ENCODE measurements around the gene PDE8A. TPM values are rescaled to one million over a fixed set of nuclear protein-coding genes. Genes with fewer than 3 reads are reported as not detected.

The PDE8A gene, protein sequence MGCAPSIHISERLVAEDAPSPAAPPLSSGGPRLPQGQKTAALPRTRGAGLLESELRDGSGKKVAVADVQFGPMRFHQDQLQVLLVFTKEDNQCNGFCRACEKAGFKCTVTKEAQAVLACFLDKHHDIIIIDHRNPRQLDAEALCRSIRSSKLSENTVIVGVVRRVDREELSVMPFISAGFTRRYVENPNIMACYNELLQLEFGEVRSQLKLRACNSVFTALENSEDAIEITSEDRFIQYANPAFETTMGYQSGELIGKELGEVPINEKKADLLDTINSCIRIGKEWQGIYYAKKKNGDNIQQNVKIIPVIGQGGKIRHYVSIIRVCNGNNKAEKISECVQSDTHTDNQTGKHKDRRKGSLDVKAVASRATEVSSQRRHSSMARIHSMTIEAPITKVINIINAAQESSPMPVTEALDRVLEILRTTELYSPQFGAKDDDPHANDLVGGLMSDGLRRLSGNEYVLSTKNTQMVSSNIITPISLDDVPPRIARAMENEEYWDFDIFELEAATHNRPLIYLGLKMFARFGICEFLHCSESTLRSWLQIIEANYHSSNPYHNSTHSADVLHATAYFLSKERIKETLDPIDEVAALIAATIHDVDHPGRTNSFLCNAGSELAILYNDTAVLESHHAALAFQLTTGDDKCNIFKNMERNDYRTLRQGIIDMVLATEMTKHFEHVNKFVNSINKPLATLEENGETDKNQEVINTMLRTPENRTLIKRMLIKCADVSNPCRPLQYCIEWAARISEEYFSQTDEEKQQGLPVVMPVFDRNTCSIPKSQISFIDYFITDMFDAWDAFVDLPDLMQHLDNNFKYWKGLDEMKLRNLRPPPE
- 25.4 TPM for polyA plus RNA-seq (ENCODE audit: insufficient read length)

DNA sequence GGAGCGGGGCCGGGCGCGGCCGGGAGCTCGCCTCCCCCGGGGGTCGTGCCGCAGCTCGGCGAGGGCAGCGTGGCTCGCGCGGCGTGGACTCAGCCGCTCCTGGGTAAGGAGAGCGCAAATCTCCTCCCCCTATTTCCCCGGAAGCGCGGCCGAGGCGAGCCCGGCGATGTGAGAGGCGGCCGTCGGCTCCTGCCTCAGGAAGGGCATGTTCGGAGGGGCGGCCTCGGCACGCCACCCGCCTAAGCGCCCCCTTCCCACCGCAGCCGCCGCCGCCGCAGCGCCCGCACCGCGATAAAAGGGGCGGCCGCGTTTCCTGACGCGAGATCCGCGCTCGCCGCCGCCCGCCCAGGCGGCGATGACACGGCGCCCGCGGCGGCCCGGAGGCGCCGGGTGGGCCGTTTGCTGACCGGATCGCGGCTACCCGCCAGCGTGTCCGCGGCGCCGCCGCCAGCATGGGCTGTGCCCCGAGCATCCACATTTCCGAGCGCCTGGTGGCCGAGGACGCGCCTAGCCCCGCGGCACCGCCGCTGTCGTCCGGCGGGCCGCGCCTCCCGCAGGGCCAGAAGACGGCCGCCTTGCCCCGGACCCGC, at the start of gene PDE8A:
Gene PDE8A, plus strand, starts transcription at position 146 of the 590 bp plus-strand sequence. Its CDS starts 307 bp downstream, at position 453.
- DNase-seq: peak; percentile 58

DNA sequence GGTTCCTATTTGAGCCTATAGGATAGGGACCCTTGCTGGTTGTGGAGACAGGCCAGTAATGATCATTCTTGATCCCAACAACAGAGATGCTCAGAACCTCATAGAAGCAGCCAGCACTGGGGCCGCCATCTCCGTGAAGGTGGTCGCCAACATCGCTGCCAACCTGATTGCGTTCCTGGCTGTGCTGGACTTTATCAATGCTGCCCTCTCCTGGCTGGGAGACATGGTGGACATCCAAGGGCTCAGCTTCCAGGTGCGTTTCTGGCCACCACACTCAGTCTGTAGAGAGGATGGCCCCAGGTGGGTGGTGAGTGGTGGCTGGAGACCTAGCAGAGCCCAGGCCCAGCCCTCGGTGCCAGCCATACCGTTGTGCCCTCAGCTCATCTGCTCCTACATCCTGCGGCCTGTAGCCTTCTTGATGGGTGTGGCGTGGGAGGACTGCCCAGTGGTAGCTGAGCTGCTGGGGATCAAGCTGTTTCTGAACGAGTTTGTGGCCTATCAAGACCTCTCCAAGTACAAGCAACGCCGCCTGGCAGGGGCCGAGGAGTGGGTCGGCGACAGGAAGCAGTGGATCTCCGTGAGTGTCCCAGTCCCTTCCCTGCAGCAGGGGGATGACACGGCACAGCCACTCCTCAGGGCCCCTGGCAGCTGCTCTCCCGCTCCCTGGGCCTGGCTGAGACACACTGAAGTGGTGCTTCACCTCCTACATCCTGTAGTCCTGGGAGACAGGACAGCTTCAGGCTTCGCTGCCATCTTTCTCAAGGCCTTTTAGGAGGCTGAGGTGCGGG, 46.5 kb upstream of the PDE8A start:
- no peak for DNase-seq

DNA sequence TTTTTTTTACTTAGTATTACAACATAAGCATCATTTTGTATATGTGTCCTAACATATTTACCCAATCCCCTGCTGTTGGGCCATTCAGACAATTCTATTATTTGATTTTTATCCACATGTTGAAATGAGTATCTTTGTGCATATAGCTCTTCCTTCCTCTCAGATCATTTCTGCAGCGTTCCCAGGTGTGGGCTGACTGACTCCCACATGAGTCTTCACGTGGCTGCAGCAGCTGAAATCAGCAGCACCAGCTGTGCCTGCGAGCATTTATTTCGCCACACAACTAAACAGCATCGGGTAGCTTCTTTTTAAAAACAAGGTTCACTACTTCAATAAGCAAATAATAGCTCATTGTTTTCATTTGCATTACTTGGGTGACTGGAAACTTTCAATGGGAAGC, 44.5 kb upstream of the PDE8A start:
- DNase-seq: no peak

GRCh38 chr15:84938726-84939125, 42.9 kb upstream of the PDE8A start:
- DNase-seq: no peak

DNA sequence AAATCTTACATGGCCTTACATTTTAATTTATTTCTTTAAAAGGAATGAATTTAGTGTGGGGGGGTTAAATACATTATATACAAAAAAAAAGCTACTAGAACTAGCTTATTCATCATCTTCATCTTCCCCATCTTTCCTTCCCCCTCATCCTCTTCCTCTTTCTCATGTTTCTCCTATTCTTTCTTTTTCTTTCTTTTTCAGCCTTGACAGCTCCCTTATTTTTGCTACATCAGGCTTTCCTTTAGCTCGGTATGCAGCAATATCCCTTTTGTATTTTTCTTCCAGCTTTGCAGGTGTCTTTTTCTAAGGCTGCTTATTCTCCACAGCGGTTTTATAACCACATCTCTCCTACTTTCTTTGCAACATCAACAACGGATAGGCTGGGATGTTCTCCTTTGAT, 41.3 kb upstream of the PDE8A start:
- no peak for DNase-seq

- DNase-seq: no peak
These were observed 39.2 kb upstream of the PDE8A start for GRCh38 chr15:84942456-84942855.

- peak; percentile 23 for DNase-seq
These were observed 37.3 kb upstream of the PDE8A start for GRCh38 chr15:84944311-84944710.

DNA sequence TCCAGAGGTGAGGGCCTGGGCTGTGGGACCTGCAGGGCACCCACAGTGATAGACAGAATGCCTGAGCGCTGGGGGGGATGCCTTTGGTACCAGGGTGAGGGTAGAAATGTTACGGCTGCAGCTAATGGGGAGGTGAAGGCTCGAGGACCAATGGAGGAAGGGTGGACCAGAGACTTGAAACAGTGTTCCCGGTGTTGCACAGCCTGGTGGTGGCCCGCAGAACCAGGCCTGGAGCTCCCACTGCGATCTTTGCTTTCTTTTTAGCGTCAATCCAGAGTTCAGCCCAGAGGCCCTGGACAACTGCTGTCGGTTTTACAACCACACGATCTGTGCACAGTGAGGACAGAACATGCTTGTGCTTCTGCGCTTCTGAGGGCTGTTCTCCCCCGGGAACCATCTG, 36.8 kb upstream of the PDE8A start:
- no peak for DNase-seq

DNA sequence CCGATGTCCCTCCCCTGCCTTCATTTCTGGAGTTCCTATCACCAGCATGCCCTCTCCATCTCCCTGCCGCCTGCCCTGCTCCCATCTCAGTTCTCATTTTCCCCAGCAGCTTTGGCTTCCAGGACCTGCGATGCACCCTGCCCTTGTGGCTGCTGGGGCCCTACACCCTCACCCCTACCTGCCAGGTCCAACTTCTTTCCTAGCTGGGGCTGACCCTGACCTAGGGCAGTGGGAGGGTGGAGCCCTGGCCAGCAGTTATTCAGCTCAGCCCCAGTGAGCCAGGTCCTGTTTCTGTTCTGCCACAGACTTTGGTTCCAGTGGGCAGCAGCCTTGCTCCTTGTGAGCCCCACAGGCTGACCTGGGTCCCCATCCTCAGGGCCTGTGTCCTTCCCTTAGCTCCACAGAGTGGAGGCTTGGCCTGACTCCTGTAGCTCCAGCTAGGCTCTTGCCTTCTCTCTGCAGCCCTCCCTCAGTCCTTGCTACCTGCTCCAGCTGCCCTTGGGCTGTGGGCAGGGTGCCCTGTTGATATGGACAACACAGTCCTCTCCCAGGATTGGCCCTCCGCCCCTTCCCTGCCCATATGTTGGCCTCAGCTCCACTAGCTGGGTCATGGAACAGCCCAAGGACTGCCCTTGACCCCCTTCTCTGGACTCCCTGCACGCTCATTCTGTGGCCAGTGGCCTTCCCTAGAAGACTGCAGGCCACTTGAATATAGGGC, 34.7 kb upstream of the PDE8A start:
- no peak for DNase-seq

DNA sequence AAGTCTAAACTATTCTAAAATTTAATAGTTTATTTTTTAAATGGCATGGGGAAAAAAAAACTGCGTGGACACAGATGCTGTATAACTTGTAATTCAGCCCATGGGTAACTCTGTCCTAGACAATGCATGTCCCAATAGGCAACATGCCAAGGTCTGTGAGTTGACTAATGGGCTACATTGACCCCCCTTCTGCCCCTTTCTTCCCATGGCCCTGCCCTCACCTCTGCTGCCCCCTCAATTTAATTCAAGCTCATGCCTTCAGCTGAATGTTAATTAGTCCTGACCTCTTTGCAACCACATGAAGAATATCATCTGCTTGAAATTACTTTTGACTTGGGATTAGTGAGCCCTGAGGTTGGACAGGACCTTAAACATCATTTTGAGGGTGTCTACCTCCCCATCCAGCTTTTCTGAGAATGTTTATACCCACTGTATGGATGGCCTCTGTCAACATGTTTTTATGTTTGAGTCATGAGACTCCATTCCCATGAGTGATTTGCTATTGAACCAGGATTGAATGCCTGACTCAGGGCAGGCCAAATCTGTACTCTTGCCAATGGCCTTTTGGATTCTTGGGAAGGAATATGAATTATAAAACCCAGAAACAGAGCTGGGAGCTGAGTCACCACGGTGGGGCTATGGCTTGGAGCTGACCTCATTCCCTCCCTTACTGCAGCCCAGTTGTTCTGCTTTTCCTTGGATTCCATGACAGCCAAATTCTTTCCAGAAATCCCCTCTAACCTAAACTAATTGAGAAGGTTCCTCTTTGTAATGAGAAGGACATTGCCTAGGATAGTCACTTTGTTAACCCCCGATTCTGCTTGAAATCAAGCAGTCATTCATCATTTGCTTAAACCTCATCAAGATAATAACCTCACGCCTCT, 33.5 kb upstream of the PDE8A start:
- DNase-seq: no peak

GRCh38 chr15:84949043-84949442, 32.6 kb upstream of the PDE8A start:
- DNase-seq: no peak

- DNase-seq: no peak
These were observed 31.6 kb upstream of the PDE8A start for GRCh38 chr15:84949845-84950569.

DNA sequence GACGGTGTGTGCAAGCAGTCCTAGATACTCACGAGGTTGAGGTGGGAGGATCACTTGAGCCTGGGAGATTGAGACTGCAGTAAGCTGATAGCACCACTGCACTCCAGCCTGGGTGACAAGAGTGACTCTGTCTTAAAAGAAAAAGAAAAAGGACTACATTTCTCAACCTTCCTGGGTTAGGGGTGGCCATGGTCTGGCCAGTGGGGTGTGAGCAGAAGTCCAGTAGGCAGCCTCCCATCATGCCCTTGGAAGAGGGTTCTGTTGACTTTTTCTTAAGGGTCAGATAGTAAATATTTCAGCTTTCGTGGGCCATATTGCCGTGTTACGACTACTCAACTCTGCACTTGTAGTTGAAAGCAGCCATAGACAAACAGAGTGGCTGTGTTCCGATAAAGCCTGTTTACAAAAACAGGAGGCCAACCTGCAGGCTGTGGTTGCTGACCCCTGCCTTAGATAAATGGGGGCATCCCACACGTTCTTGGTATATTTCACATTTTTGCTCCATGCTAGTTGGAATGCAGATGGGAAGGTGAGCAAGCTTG, 31.0 kb upstream of the PDE8A start:
- DNase-seq: no peak

- no peak for DNase-seq
These were observed 29.9 kb upstream of the PDE8A start for GRCh38 chr15:84951736-84952135.

- no peak for DNase-seq
These were observed 28.5 kb upstream of the PDE8A start for GRCh38 chr15:84953136-84953535.

DNA sequence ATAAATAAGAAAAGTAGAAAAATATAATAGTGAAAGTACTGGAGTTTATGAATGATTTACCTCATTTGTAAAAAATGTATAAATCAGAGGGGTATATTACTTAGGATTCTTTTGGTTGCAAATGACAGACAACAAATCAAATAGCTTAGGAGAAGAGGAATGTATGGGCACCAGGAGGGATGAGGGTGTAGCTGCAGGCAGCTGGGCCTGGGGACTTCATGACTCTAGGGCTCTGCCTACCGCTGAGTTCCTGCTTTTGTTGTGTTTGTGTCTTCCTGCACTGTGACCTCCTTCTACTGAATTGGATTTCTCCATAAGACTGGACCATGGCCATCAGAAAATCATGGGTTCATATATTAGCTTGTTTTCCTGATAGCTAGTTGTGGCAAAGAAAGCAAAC, 27.9 kb upstream of the PDE8A start:
- DNase-seq: no peak

- peak; percentile 63 for DNase-seq
These were observed 26.4 kb upstream of the PDE8A start for GRCh38 chr15:84955089-84955848.

DNA sequence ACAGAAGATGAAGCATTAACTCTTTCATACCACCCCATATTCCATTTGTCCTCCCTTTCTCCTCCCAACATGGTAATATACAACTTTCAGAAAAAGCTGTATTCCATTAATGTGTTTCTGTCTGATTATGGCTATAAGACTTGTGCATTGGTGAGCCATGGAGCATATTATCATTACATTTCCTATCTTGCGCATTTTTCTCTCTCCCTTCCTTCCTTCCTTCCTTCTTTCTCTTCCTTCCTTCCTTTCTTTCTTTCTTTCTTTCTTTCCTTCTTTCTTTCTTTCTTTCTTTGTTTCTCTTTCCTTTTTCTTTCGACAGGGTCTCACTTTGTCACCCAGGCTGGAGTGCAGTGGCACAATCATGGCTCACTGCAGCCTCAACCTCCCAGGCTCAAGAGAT, 25.5 kb upstream of the PDE8A start:
- no peak for DNase-seq
